UCSD-AML1 (cell line): Measurements from ENCODE around the gene DDX20.

Source experiments
- DNase-seq: peaks from one replicate; lab custom pipeline; 2025; ENCODE audit not compliant: unreplicated experiment; lab: John Stamatoyannopoulos, UW

The DDX20 gene

GRCh38 chr1:111747282-111747734 is 8.4 kb upstream of the DDX20 start:
- DNase-seq, result peak; percentile 36

- no peak for DNase-seq
Measured at GRCh38 chr1:111747947-111748346, 7.8 kb upstream of the DDX20 start.

GRCh38 chr1:111749628-111750027 is 6.1 kb upstream of the DDX20 start:
- DNase-seq, result no peak

GRCh38 chr1:111750856-111751255 is 4.8 kb upstream of the DDX20 start:
- no peak for DNase-seq

GRCh38 chr1:111751906-111752575 is 3.7 kb upstream of the DDX20 start:
- no peak for DNase-seq

- peak; percentile 72 for DNase-seq
Measured at GRCh38 chr1:111754984-111755330, 744 bp upstream of the DDX20 start.

GRCh38 chr1:111756124-111756513 is 418 bp downstream of the DDX20 start:
- no peak for DNase-seq

- DNase-seq, result no peak
Measured at GRCh38 chr1:111758373-111758772, 2.7 kb downstream of the DDX20 start.

- DNase-seq, result no peak
Measured at GRCh38 chr1:111761717-111762116, 6.0 kb downstream of the DDX20 start.

GRCh38 chr1:111762332-111762731 is 6.6 kb downstream of the DDX20 start:
- no peak for DNase-seq

- no peak for DNase-seq
Measured at GRCh38 chr1:111768023-111768422, 12.3 kb downstream of the DDX20 start.

GRCh38 chr1:111768625-111769024 is 12.9 kb downstream of the DDX20 start:
- no peak for DNase-seq

GRCh38 chr1:111769517-111770146 is 13.9 kb downstream of the DDX20 start:
- DNase-seq, result no peak

- DNase-seq, result no peak
Measured at GRCh38 chr1:111770916-111771315, 15.2 kb downstream of the DDX20 start.

- DNase-seq, result no peak
Measured at GRCh38 chr1:111775966-111776365, 20.3 kb downstream of the DDX20 start.

- no peak for DNase-seq
Measured at GRCh38 chr1:111776391-111776790, 20.7 kb downstream of the DDX20 start.

GRCh38 chr1:111776861-111777260 is 21.2 kb downstream of the DDX20 start:
- no peak for DNase-seq

- DNase-seq, result no peak
Measured at GRCh38 chr1:111777301-111777700, 21.6 kb downstream of the DDX20 start.

- DNase-seq, result no peak
Measured at GRCh38 chr1:111778066-111778465, 22.4 kb downstream of the DDX20 start.

GRCh38 chr1:111778541-111779051 is 22.9 kb downstream of the DDX20 start:
- no peak for DNase-seq

- DNase-seq, result no peak
Measured at GRCh38 chr1:111779546-111779945, 23.8 kb downstream of the DDX20 start.

- DNase-seq, result no peak
Measured at GRCh38 chr1:111784273-111784901, 28.7 kb downstream of the DDX20 start.
